Stimulated activated CD8-positive, alpha-beta memory T cell treated with anti-CD3 and anti-CD28 coated beads, Interleukin-12 subunit alpha, Interleukin-12 subunit beta, amount 100 ng/mL, for 4 hours (primary cell): ENCODE measurements around the gene LRRC52.
"Not testable (repeated sequence)": the region's sequence is repeated elsewhere in the genome, so short reads cannot be mapped to it uniquely, and the experiment has no call there.

Source experiments
- DNase-seq: peaks from one replicate; pipeline ENCODE4 v3.0.0-alpha.2; 2020; ENCODE audit warnings: low read depth

The LRRC52 gene

GRCh38 chr1:165581926-165582325, 38.1 kb downstream of the LRRC52 start:
- DNase-seq = no peak

- DNase-seq = no peak
Observed at GRCh38 chr1:165586398-165586797, 42.6 kb downstream of the LRRC52 start.

GRCh38 chr1:165591391-165591790, 47.6 kb downstream of the LRRC52 start:
- DNase-seq = not testable (repeated sequence)

GRCh38 chr1:165592945-165593823, 49.4 kb downstream of the LRRC52 start:
- DNase-seq = peak; percentile 41

GRCh38 chr1:165595246-165595938, 51.6 kb downstream of the LRRC52 start:
- no peak for DNase-seq

GRCh38 chr1:165597883-165598675, 54.3 kb downstream of the LRRC52 start:
- peak; percentile 90 for DNase-seq

GRCh38 chr1:165598676-165599059, 54.9 kb downstream of the LRRC52 start:
- no peak for DNase-seq

- no peak for DNase-seq
Observed at GRCh38 chr1:165600793-165601192, 57.0 kb downstream of the LRRC52 start.

GRCh38 chr1:165603810-165604209, 60.0 kb downstream of the LRRC52 start:
- DNase-seq = no peak

- DNase-seq = no peak
Observed at GRCh38 chr1:165605246-165605645, 61.4 kb downstream of the LRRC52 start.

GRCh38 chr1:165606676-165607075, 62.9 kb downstream of the LRRC52 start:
- DNase-seq = not testable (repeated sequence)

GRCh38 chr1:165610866-165611265, 67.1 kb downstream of the LRRC52 start:
- DNase-seq = no peak

GRCh38 chr1:165612062-165612461, 68.3 kb downstream of the LRRC52 start:
- DNase-seq = no peak
